ENCODE measurements around the gene ZDHHC8.

Gene ZDHHC8

DNA sequence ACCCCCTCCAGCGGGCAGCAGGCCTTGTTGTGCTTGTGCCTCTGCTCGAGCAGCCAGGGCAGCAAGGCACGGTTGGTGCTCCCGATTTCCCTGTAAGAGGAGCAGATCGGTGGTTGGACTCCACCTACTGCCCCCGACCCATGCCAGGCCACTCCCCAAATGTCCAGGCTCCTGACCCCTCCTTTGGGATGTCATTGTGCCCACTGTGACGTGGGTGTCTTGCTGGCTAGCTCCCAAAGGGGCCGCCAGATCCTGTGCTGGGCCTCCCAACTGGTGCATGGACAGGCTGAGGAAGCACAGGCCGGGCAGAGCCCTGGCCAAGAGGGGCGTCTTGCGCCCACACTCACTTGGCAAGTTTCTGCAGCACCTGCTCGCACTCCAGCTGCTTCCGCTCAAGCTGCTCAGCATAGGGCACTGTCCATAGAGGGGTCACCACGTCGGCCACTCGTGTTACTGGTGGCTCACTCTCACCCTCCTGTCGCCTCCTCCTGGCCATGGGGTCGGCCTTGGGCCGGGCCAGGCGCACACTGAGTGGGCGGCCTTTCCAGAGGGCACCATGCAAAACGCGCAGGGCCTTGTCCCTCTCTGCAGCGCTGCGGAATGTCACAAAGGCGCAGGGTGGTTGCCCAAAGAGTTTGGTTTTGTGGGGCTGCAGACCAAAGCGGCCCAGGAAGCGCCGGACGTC lies 15.8 kb upstream of the ZDHHC8 start, which contains the start of gene RANBP1:
TSS of gene RANBP1 (plus strand) at position 414 of the 685 bp plus-strand sequence. CDS start at position 495, 81 bp downstream.
- no peaks in the 10 kb centered on the region for H3K27me3 Mint-ChIP-seq (ENCODE audit: low read depth)
- peak within 1 kb of the TSS; percentile 89 to 96 (median 89) for H3K27ac Mint-ChIP-seq
- no peaks in the 10 kb centered on the region for H3K9me3 Mint-ChIP-seq
- H3K4me1 Mint-ChIP-seq: peaks cover 11% of the 10 kb centered on the region
- TF ChIP-seq, protein P1, sequence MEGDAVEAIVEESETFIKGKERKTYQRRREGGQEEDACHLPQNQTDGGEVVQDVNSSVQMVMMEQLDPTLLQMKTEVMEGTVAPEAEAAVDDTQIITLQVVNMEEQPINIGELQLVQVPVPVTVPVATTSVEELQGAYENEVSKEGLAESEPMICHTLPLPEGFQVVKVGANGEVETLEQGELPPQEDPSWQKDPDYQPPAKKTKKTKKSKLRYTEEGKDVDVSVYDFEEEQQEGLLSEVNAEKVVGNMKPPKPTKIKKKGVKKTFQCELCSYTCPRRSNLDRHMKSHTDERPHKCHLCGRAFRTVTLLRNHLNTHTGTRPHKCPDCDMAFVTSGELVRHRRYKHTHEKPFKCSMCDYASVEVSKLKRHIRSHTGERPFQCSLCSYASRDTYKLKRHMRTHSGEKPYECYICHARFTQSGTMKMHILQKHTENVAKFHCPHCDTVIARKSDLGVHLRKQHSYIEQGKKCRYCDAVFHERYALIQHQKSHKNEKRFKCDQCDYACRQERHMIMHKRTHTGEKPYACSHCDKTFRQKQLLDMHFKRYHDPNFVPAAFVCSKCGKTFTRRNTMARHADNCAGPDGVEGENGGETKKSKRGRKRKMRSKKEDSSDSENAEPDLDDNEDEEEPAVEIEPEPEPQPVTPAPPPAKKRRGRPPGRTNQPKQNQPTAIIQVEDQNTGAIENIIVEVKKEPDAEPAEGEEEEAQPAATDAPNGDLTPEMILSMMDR (IDR thresholded peaks at IDR 0.05; ENCODE audit: unreplicated experiment in 3 of 3): no peak
- peaks cover 24% of the 10 kb centered on the region for H3K36me3 Mint-ChIP-seq (ENCODE audit: low read depth)
- peak within 1 kb of the TSS; percentile 89 to 94 (median 94) for H3K4me3 Mint-ChIP-seq

DNA sequence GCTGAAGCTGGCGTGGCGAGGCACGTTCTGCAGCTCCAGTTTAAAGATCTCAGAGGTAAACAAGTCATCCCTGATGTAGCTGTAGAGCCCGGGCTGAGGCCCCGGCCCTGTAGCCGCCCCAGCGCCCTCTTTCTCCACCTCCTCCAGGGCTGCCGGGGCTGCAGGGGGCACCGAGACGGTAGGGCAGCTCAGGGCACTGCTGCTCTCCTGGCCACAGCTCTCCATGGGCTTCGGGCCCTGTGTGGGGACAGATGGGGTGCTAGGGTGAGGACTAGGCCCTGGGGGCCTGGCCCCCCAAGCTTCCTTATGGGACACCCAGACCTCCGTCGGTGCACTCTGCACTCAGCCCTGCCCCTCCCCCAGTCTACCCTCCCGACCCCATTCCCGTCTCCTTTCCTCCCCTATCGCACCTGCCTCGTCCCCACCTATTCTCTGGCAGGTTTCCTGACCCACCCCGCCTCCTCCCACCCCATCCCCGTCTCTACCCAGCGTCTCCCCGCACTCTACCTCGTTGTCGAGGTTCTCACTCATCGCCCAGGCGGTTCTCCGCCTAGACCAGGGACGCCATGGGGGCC lies 15.1 kb upstream of the ZDHHC8 start:
- Mint-ChIP-seq H3K9me3 (no peaks in the 10 kb centered on the region), H3K27me3 (ENCODE audit: low read depth) (no peaks in the 10 kb centered on the region), H3K36me3 (ENCODE audit: low read depth) (peaks cover 28% of the 10 kb centered on the region), H3K4me3 (peak overlapping the region; percentile 89 to 94 (median 94)), H3K27ac (peak overlapping the region; percentile 89 to 96 (median 89)), H3K4me1 (peaks cover 11% of the 10 kb centered on the region)
- TF ChIP-seq, protein P1 (IDR thresholded peaks at IDR 0.05; ENCODE audit: unreplicated experiment in 3 of 3): no peak

DNA sequence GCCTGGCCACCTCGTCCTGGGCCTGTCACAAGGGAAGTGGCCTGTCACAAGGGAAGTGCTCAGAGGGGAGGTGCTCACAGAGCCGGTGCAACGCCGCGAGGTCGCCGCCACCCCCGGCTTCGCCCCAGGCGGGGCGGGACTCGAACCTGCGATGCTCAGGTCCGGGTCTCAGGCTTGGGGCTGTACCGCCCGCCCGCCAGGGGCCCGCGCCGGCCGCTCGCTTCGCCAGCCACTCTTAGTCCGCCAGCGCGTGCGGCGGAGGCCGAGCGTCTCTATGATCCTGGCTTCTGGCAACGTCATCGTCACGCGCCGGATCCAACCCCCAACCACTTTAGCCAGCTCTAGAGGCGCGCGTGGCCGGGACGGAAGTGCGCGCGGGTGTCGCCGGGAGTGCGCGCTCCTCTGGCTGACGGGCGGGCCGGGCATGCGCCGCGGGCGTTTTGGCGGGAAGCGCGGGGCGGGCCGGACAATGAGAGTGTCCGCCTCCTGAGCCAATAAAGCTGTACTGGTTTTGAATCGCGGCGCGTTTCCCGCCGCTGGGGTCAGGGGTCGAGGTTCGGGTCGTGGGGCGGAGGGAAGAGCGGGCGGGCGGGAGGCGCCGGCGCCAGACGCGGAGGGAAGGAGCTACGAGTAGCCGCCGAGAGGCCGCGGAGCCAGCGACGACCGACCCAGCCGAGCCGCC lies 14.5 kb upstream of the ZDHHC8 start, which contains the start of gene TRMT2A:
TSS of gene TRMT2A (minus strand) at position 276 of the 682 bp plus-strand sequence. CDS start 320 bp downstream, outside the sequence.
- H3K4me1 Mint-ChIP-seq: peaks cover 11% of the 10 kb centered on the region
- TF ChIP-seq, protein P1 (IDR thresholded peaks at IDR 0.05; ENCODE audit: unreplicated experiment in 3 of 3): no peak
- H3K27ac Mint-ChIP-seq: peak within 1 kb of the TSS; percentile 89 to 96 (median 91)
- no peaks in the 10 kb centered on the region for H3K27me3 Mint-ChIP-seq (ENCODE audit: low read depth)
- peaks cover 35% of the 10 kb centered on the region for H3K36me3 Mint-ChIP-seq (ENCODE audit: low read depth)
- peak within 1 kb of the TSS; percentile 89 to 94 (median 94) for H3K4me3 Mint-ChIP-seq
- no peaks in the 10 kb centered on the region for H3K9me3 Mint-ChIP-seq

DNA sequence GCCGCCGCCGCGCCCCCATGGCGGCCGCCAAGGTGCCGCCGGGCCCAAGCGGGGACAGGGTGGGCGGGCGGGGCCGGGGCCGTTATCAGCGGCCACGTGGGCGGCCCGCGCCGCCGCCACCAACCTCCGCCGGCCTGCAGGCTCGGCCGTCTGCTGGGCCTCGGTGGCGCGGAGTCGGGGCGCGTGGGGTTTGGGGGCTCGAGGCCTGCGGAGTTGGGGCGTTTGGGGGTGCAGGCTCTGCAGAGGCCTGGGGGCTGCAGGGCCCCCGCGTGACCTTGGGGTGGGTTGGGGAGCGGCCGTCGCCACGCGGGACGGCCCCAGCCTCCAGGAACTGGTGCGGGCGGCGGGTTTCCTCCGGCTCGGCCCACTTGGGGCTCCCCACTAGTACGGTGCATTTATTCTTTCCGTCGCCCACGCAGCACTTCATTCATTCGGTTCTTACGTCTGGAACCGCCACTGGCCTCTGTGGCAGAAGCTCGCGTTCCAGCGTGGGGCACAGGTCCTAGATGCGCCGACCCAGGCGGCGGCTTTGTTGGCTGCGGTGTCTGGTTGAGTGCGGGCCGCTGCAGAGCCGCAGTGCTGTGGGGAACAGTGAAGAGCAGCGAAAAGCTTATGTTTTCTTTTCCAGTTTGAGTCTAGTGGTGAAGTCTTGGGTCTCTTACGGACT lies 13.8 kb upstream of the ZDHHC8 start:
- peaks cover 38% of the 10 kb centered on the region for H3K36me3 Mint-ChIP-seq (ENCODE audit: low read depth)
- H3K4me3 Mint-ChIP-seq: peak overlapping the region; percentile 89 to 92 (median 91)
- TF ChIP-seq, protein P1 (IDR thresholded peaks at IDR 0.05; ENCODE audit: unreplicated experiment in 3 of 3): no peak
- H3K9me3 Mint-ChIP-seq: no peaks in the 10 kb centered on the region
- H3K27me3 Mint-ChIP-seq (ENCODE audit: low read depth): no peaks in the 10 kb centered on the region
- peak overlapping the region; percentile 89 to 96 (median 91) for H3K27ac Mint-ChIP-seq
- H3K4me1 Mint-ChIP-seq: peaks cover 11% of the 10 kb centered on the region

DNA sequence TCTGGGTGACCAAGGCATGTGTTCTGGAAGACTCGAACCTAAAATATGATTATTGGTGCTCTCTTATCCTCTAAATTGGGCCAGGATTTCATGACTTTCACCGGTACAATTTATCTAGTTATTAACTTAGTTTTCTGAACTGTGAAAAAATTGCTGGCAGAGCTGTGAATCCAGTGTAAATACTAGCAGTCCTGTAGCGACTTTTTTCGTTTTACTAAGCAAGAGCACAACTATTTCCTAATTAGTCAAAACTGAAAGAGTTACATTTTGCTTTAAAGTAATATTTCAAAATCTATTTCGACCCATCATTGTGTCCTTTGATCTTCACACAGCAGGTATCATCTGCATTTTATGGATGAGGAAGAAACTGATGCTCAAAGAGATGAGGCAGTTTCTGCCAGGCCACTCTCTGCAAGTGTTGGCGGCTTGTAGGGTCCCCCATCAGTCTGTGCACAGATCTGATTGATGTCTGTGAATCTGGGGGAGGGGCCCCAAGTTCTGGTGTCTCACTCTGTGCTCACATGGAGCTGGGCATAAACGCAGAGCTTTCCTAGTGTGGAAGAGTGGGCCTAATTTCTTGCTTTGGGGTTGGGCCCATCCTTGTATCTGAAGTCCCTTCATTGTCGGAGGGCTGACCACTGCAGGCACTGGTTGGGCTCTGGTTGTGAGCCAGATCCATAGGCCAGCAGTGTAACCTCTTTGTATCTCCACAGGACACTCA lies 13.1 kb upstream of the ZDHHC8 start:
- Mint-ChIP-seq H3K27me3 (ENCODE audit: low read depth) (no peaks in the 10 kb centered on the region), H3K4me3 (peak overlapping the region; percentile 89 to 92 (median 91)), H3K27ac (peak overlapping the region; percentile 85 to 91 (median 90)), H3K36me3 (ENCODE audit: low read depth) (peaks cover 41% of the 10 kb centered on the region), H3K4me1 (peaks cover 11% of the 10 kb centered on the region), H3K9me3 (no peaks in the 10 kb centered on the region)
- TF ChIP-seq, protein P1 (IDR thresholded peaks at IDR 0.05; ENCODE audit: unreplicated experiment in 3 of 3): no peak

Data from nephron (organoid).